ENCODE results near the gene CGB1.

DNA sequence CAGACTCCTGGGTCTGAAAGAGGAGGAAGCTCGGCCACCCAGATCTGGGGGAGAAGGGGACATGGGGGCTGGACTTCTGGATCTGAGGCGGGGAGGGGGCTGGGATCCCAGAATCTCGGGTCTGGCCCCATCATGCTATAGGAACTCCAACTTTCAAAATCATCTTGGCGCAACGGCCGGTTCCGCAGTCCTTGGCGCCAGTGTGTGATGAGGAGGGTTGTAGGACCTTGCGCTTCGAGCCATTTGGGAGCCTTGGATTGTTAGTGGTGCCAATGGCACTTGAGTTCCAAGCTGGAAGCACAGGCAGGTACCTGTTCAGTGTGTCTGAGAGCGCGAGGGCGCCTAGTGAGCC is 42.7 kb downstream of the CGB1 start:
- TF ChIP-seq HDAC2 (CRISPR knock-in tag; IDR thresholded peaks at IDR 0.05) (no peak), JUNB (CRISPR knock-in tag; IDR thresholded peaks at IDR 0.05; ENCODE audit: borderline replicate concordance) (no peak), CREB1 (IDR thresholded peaks at IDR 0.05) (no peak), CREB1 (CRISPR knock-in tag; IDR thresholded peaks at IDR 0.05) (no peak), MAFK (conservative IDR thresholded peaks at IDR 0.05 in 1 of 2, IDR thresholded peaks at IDR 0.05 in 1 of 2; ENCODE audit: low read length in 2 of 2) (no peak), CHD4 (IDR thresholded peaks at IDR 0.05; ENCODE audit: borderline replicate concordance, low read length) (no peak)
- TF ChIP-seq, protein P1, sequence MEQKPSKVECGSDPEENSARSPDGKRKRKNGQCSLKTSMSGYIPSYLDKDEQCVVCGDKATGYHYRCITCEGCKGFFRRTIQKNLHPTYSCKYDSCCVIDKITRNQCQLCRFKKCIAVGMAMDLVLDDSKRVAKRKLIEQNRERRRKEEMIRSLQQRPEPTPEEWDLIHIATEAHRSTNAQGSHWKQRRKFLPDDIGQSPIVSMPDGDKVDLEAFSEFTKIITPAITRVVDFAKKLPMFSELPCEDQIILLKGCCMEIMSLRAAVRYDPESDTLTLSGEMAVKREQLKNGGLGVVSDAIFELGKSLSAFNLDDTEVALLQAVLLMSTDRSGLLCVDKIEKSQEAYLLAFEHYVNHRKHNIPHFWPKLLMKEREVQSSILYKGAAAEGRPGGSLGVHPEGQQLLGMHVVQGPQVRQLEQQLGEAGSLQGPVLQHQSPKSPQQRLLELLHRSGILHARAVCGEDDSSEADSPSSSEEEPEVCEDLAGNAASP (CRISPR knock-in tag; IDR thresholded peaks at IDR 0.05; ENCODE audit: borderline replicate concordance) = no peak
